Measurements from ENCODE around the gene DNHD1.

Gene DNHD1, protein sequence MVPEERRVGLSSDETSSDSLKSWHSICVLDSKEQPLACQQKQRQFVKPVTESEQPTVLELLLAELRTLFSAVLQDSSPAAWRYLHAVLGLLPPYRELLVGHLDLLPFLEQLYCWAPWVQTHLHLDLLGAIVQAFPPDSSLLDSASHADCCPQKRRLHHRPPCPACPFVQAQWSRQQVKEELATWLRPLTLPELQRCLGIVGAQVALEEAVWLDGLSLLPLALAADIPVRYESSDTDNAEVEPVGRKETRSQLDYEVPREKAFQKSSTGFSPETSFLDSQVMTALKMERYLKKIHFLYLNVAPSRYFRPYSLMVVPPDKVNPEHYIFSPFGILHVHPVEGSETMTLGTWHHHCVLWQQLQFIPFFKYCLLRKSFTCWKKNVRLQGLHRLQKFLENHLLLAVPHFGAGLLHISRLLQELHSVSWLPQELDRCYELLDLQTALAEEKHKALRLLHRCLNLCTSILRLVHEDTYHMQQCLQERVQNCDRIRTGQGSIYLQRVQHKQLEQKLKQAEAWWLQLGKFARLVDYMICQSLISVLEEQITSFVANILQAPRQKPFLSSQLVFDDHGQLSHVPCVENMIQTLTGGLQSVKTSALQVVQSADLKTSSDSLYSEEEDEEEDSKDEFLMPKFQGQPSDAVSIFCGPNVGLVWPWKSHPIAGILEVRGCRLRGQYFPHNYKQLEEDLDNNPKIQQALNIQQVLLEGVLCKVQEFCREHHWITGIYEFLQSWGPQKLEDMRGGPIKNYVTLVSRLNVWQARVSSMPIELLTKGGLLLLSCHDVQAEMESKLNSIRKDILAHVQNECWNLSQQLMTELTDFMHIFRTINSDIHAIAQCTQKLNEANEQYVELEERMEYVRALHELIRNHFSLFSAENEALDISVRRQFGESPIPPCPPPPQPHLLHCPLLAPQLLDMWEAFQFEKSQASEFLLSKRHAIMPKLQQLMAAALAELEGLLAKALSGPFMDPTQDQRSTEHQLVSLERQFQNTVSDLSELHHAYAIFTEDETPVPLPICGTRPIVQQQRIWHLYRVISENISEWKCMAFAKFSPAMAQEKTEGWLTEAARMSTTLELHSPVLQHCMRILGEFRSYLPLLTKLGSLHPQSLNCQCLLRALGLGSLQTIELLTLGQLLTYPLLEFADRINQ (N-terminal part only)

DNA sequence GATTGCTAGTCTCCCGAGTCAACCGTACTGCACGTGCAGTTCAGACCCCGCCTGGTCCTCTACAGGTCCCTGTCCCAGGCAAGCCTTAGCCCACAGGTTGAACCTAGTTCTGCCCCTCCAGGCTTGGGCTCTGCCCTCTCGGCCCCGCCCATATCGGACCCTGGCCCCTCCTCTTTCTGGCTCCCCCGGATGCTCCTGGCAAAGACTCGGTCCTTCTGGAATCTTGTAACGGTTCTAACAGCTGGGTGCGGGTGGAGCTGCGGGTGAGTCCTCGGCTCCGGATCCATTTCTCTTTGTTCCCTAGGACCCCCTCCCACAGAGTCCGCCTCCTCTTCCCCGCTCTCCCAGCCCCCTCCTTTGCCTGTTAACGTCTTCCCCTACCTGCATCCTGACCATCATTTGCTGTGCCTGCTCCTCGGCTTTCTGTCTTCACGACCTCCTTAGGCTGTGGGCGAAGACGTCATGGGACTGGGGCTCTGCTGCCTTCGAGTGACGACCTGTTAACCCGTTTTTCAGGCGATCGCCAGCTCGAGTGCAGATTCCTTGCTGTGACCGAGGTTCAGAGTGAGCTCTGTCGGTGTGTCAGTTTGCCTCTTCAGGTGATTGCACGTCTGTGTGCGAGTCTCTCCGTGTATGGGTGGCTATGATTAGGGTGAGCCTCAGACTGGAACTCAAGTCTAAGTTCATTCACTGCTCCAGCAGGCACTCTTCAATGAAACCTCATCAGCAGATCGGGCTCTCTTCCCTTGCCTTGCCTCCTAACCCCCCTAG is at the start of gene DNHD1:
Gene DNHD1 (plus strand): TSS at position 212 of the 771 bp plus-strand sequence. CDS start 936 bp downstream, outside the sequence.
- no peak for DNase-seq (ENCODE audit: low spot score)

- no peak for DNase-seq (ENCODE audit: low spot score)
Measured at GRCh38 chr11:6448574-6448973, 48.5 kb upstream of the DNHD1 start.

- DNase-seq (ENCODE audit: low spot score) = no peak
Measured at GRCh38 chr11:6452219-6452618, 44.9 kb upstream of the DNHD1 start.

- no peak for DNase-seq (ENCODE audit: low spot score)
Measured at GRCh38 chr11:6453152-6453551, 43.9 kb upstream of the DNHD1 start.

GRCh38 chr11:6455070-6455469 is 42.0 kb upstream of the DNHD1 start:
- DNase-seq (ENCODE audit: low spot score) = no peak

- no peak for DNase-seq (ENCODE audit: low spot score)
Measured at GRCh38 chr11:6456361-6457073, 40.6 kb upstream of the DNHD1 start.

GRCh38 chr11:6457581-6458320 is 39.3 kb upstream of the DNHD1 start:
- DNase-seq (ENCODE audit: low spot score) = no peak

DNA sequence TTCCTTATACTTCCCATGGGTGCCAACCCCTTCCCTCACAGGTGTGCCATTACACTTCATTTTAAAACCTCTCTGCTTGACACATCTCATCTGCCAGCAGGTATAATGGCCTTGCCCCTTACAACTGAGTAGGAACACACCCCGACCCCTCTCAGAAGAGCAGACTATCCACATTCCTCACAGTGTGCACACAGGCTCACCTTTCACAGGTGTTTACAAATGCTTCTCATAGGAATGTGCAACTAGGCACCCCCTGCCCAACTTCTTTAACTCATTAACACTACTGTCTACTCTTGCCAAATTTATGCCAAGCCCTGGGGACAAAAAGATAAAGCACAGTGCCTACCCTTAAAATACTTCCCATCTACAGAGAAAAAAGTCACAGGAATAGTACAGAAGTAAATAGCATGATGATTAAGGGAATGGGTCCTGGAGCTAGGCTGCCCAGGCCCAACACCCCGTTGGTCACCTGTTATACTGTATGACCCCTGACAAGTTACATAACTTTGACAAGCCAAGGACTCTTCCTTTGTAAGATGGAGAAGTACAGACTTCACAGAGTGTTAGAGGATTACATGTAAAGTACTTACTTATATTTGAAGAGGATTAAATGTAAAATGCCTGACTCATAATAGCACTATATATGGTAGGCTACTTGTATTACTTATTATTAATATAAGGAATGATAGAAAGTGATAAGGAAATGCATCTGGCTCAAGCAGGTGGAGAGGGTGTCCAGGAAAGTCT is 38.6 kb upstream of the DNHD1 start:
- DNase-seq (ENCODE audit: low spot score) = no peak

DNA sequence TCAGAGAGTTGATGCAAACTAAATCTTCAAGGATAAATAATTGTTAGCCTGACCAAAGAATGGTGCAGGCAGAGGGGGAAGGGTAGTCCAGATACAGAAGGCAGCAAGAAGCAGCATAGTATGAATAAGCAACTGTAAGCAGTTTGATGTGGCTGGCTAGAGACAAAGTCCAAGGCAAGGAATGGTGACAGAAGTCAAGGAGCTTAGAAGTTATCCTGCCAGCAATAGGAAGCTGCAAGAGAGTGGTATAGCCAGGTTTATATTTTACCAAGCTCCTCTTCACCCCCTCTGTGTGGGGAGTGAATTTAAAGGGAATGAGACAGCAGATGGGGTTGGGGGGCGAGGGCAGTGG is 38.0 kb upstream of the DNHD1 start:
- no peak for DNase-seq (ENCODE audit: low spot score)

GRCh38 chr11:6468712-6469495 is 28.2 kb upstream of the DNHD1 start:
- peak; percentile 67 for DNase-seq (ENCODE audit: low spot score)

DNA sequence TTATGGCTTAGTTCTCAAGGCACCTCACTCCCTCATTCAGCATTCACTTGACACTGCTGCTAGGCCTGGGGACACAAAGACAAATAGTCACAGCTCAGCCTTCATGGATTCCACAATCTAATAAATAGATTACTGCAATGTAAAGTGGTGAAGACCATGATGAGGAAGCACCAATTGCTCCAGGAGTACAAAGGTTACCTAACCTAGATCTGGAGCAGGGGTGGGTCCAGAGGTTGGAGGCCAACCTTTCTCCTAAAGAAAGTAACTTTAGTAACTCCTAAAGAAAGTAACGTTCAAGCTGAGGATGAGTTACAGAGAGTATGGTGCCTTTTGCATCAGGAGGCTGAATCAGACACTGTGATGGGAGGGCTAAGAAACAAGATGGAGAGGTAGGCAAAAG is 27.5 kb upstream of the DNHD1 start:
- no peak for DNase-seq (ENCODE audit: low spot score)

DNA sequence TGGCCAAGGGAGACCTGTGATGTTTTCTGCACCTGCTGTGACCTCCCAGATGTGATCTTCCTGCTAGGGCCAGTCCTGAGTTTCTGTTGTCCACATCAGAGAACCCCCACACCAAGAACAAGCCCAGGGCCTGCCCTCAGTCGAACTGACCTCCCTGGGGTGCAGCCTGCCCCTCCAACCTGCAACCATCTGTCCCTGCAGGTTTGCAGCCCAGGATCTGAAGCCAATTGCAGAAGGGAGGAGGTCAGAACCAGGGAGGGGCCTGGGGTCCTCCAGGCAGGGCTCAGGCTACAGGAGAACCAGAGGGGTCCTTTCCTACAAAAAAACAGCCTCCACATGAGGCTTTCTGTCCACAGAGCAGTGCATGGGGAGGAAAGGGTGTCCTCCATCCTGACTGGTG is 24.1 kb upstream of the DNHD1 start:
- peak; percentile 68 for DNase-seq (ENCODE audit: low spot score)

DNA sequence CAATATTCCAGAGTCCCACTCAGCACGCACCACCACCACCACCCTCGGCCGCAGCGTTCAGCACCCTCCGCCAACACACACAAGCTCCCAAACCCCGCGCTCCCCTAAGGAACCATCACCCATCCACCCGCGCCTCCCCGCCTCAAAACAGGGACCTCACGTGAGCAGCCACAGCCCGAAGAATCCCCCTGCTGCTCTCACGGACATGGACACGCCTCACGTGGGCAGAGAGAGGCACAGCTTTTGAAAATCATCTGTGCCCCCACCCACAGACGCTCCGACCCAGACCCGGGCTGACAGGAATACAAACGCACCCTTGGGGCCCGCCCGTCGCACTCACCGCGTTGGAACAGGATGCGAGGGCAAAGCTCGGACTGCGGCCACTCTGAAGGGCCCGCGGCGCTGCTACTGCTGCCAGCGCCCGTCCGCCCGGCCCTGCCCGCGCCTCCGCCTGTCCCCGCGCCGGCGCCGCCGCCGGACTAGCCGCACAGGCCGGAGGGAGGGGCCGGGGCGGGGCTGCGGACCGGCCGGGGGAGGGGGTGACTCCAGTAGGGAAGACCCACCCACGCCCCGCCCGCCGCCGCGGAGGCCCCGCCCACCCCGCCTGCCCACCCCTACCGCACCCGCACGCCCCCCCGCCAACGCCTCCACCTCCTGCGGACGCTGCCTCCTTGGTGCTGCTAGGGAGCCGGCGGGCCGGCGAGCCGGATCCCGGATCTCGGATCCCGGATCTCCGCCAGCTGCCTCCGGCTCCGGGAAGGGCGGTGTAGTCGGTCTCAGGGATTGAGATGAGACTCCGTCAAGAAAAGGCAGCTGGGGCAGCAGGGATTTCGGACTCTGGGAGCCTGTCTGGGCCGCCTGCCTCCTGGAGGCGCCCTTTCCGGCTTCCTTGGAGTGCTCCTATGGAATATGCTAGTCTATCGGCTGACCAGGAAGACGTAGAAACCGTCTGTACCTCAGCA is 23.3 kb upstream of the DNHD1 start, which contains the start of gene TRIM3:
Gene TRIM3 (minus strand): TSS at position 491 of the 962 bp plus-strand sequence. CDS start 8,246 bp downstream, outside the sequence.
- peak; percentile 84 for DNase-seq (ENCODE audit: low spot score)

DNA sequence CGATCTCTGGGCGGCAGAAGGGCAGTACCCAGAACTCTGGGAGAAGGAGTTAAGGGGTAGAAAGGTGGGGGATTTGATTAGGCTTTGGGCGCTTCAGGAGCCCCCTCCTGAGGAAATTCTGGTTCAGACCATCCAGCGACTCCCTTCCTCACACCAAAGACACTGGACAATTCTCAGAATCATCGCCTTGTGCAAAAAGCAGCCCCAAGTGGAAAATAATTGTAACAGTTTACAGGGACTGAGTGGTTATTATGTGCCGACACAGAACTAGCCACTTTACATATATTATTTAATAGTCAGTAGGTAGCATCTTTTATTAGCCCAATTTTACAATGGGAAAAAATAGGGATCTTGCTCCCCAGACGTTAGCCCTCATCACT is 22.7 kb upstream of the DNHD1 start:
- no peak for DNase-seq (ENCODE audit: low spot score)

DNA sequence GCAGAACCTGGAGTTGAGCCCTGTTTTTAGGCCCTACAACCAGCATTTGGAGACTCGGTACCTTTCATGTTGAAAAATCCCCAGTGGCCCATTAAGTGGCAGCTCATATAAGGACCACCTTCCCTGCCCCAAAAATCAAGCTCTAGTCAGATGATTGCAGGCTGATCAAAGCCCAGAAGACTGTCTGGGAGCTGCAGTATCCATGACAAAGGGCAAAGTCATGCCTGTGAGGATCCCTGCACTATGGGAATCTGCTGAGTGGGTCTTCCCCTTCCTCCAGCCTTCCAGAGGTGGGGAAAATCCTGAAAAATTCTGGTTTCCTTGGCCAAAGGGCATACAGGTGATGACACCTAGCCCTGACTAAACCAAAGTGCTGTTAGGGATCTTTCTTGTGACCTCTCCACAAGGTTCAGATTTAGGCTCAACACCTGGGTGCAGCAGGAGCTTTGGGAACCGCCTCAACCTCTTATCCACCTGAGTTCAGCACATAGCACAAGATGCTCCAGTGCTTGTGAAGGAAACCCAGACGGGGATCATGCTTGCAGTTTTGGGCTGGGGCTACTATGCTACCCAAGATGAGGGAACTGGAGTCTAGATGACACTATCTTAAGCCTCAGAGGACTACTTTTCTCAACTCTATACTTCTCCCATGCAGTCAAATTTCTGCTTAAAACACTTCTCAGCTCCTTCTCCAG is 22.1 kb upstream of the DNHD1 start:
- DNase-seq (ENCODE audit: low spot score) = no peak

- no peak for DNase-seq (ENCODE audit: low spot score)
Measured at GRCh38 chr11:6475936-6476335, 21.1 kb upstream of the DNHD1 start.

DNA sequence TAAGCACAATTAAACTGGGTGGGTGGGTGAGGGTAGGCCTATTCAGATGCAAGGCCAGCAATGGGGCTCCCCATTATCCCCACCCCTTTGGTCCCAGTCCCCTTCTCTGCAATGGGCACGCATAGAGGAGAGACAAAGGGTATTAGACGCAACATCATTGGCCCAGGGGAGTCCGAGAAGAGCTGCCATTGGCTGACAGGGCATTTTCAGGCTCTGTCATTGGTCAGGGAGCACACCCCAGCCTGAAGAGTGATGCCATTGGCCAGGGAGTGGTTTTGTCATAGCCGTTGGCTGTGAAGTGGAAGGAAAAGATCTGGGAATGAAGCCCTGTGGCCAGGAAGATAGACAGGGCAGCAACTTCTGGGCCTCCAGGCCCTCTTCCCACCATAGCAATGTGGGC is 20.5 kb upstream of the DNHD1 start:
- DNase-seq (ENCODE audit: low spot score) = no peak

All from cerebellar cortex (tissue), 1 donor.